K562 (cell line): ENCODE measurements around the gene POP7. TPM values are rescaled to one million over a fixed set of nuclear protein-coding genes. Genes with fewer than 3 reads are reported as not detected.

Experiments
- BHLHE40 ChIP-seq: IDR thresholded peaks from 2 replicates; pipeline ENCODE4 v1.6.1; 2011; ENCODE audit warnings: low read length, improper control_type of control experiment
- ELF2 ChIP-seq: fragments of 250-450 bp; sonication (Bioruptor Pico); IDR thresholded peaks from 2 replicates; pipeline ENCODE4 v1.5.0; 2021; ENCODE audit warnings: mild to moderate bottlenecking
- EP400 ChIP-seq: fragments of 450-650 bp; IDR thresholded peaks from 2 replicates; pipeline ENCODE4 v1.6.1; 2017; ENCODE audit warnings: antibody characterized with exemption, mild to moderate bottlenecking, moderate library complexity
- FOXM1 ChIP-seq, 2 experiments: fragments of 450-650 bp in 1 of 2; sonication (generic) in 1 of 2; formaldehyde crosslinking in 1 of 2; IDR thresholded peaks; 2 replicates each; pipeline versions ENCODE4 v1.6.1 to v1.9.0; 2017 to 2022; ENCODE audit warnings: low read depth in 2 of 2, mild to moderate bottlenecking in 2 of 2, missing genetic modification reagents in 1 of 2, moderate library complexity in 1 of 2
- GTF3C2 ChIP-seq: IDR thresholded peaks from 3 replicates; pipeline ENCODE4 v1.6.1; 2011; ENCODE audit warnings: borderline replicate concordance, mild to moderate bottlenecking, moderate library complexity; ENCODE audit not compliant: insufficient read length; ENCODE audit errors: extremely low read depth
- KAT7 ChIP-seq: sonication (generic); formaldehyde crosslinking; IDR thresholded peaks from 2 replicates; pipeline ENCODE4 v1.8.0; 2022; ENCODE audit warnings: missing genetic modification reagents, mild to moderate bottlenecking, borderline replicate concordance
- KAT8 ChIP-seq: fragments of 450-650 bp; IDR thresholded peaks from 2 replicates; pipeline ENCODE4 v1.6.1; 2016; ENCODE audit warnings: low read depth, mild to moderate bottlenecking
- POLR3A ChIP-seq: IDR thresholded peaks from 2 replicates; pipeline ENCODE4 v1.6.1; 2011; ENCODE audit warnings: borderline replicate concordance, mild to moderate bottlenecking, moderate library complexity; ENCODE audit not compliant: insufficient read length, insufficient read depth; ENCODE audit errors: extremely low read depth
- ZBTB7A ChIP-seq: IDR thresholded peaks from 2 replicates; pipeline ENCODE4 v1.6.1; 2011; ENCODE audit warnings: low read depth, mild to moderate bottlenecking, low read length, moderate library complexity, borderline replicate concordance; ENCODE audit not compliant: control insufficient read depth
- ZFP1 ChIP-seq: fragments of 450-650 bp; formaldehyde crosslinking; IDR thresholded peaks from 2 replicates; pipeline ENCODE4 v1.4.0; 2020; ENCODE audit warnings: mild to moderate bottlenecking, mixed read lengths
- ZNF134 ChIP-seq: fragments of 250-450 bp; sonication (Bioruptor Pico); conservative IDR thresholded peaks from 2 replicates; pipeline ENCODE4 v1.4.0; 2020
- ZNF311 ChIP-seq: fragments of 250-450 bp; sonication (Bioruptor Pico); IDR thresholded peaks from 2 replicates; pipeline ENCODE4 v1.4.0; 2020; ENCODE audit warnings: mild to moderate bottlenecking, moderate library complexity
- ZNF408 ChIP-seq: fragments of 250-450 bp; sonication (Bioruptor Pico); IDR thresholded peaks from 2 replicates; pipeline ENCODE4 v1.4.0; 2020; ENCODE audit warnings: low read depth, mild to moderate bottlenecking, moderate library complexity
- polyA plus RNA-seq, 8 experiments: library from polyadenylated mRNA; depleted of rRNA in 4 of 8; stranded (reverse) in 5 of 8; unstranded in 3 of 8; fragments of >200 nt; fragmentation: Nextera tagmentation in 2 of 8; fragmentation: Illumina TruSeq in 1 of 8; extraction: Ambion mirVana in 2 of 8; extraction: Trizol in 1 of 8; gene quantifications; 2 replicates each; pipeline versions ENCODE4 v1.2.1 to v1.2.3, GENCODE V29; 2011 to 2014; ENCODE audit warnings: inconsistent platforms in 1 of 8, missing spikeins in 1 of 8
- total RNA-seq, 7 experiments: library from RNA; depleted of rRNA in 6 of 7; stranded (reverse); fragments of >200 nt in 6 of 7; fragmentation: Illumina TruSeq in 2 of 7; extraction: Trizol in 2 of 7; gene quantifications; 2 replicates each; pipeline versions ENCODE4 v1.2.1 to v1.2.3, GENCODE V29; 2011 to 2021; ENCODE audit warnings: low replicate concordance in 1 of 7
- TF ChIP-seq, protein P1 (sequence below): sonication (generic); formaldehyde crosslinking; IDR thresholded peaks from 2 replicates; pipeline ENCODE4 v1.8.0; 2022; ENCODE audit warnings: mild to moderate bottlenecking, missing genetic modification reagents
- TF ChIP-seq, protein P2 (sequence below): IDR thresholded peaks from 2 replicates; pipeline ENCODE4 v1.6.1; 2014; ENCODE audit warnings: antibody characterized with exemption

POP7 gene
- total and polyA plus RNA-seq, 9 of the 15 experiments (the other 6 are each of a cell fraction or from before 2014, with no cell fraction given) = 11.5 to 163 (median 68.9) TPM

- TF ChIP-seq, protein P1, sequence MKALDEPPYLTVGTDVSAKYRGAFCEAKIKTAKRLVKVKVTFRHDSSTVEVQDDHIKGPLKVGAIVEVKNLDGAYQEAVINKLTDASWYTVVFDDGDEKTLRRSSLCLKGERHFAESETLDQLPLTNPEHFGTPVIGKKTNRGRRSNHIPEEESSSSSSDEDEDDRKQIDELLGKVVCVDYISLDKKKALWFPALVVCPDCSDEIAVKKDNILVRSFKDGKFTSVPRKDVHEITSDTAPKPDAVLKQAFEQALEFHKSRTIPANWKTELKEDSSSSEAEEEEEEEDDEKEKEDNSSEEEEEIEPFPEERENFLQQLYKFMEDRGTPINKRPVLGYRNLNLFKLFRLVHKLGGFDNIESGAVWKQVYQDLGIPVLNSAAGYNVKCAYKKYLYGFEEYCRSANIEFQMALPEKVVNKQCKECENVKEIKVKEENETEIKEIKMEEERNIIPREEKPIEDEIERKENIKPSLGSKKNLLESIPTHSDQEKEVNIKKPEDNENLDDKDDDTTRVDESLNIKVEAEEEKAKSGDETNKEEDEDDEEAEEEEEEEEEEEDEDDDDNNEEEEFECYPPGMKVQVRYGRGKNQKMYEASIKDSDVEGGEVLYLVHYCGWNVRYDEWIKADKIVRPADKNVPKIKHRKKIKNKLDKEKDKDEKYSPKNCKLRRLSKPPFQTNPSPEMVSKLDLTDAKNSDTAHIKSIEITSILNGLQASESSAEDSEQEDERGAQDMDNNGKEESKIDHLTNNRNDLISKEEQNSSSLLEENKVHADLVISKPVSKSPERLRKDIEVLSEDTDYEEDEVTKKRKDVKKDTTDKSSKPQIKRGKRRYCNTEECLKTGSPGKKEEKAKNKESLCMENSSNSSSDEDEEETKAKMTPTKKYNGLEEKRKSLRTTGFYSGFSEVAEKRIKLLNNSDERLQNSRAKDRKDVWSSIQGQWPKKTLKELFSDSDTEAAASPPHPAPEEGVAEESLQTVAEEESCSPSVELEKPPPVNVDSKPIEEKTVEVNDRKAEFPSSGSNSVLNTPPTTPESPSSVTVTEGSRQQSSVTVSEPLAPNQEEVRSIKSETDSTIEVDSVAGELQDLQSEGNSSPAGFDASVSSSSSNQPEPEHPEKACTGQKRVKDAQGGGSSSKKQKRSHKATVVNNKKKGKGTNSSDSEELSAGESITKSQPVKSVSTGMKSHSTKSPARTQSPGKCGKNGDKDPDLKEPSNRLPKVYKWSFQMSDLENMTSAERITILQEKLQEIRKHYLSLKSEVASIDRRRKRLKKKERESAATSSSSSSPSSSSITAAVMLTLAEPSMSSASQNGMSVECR (CRISPR knock-in tag) = 0 out of 2 replicates have a peak, but pooled peaks have one; percentile 1
- no peak for TF ChIP-seq KAT7 (CRISPR knock-in tag)
- no peak for TF ChIP-seq ZFP1 (CRISPR knock-in tag)
- no peak for TF ChIP-seq ZNF408 (CRISPR knock-in tag)
- TF ChIP-seq GTF3C2 = no peak
- no peak for TF ChIP-seq ZNF134 (CRISPR knock-in tag)
- TF ChIP-seq, protein P2, sequence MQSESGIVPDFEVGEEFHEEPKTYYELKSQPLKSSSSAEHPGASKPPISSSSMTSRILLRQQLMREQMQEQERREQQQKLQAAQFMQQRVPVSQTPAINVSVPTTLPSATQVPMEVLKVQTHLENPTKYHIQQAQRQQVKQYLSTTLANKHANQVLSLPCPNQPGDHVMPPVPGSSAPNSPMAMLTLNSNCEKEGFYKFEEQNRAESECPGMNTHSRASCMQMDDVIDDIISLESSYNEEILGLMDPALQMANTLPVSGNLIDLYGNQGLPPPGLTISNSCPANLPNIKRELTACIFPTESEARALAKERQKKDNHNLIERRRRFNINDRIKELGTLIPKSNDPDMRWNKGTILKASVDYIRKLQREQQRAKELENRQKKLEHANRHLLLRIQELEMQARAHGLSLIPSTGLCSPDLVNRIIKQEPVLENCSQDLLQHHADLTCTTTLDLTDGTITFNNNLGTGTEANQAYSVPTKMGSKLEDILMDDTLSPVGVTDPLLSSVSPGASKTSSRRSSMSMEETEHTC = no peak
- TF ChIP-seq KAT8 = no peak
- peak; percentile 50 for TF ChIP-seq FOXM1 (IDR thresholded peaks at IDR 0.05; ENCODE audit: low read depth)
- no peak for TF ChIP-seq FOXM1 (CRISPR knock-in tag; IDR thresholded peaks at IDR 0.05; ENCODE audit: low read depth)
- 0 out of 2 replicates have a peak, but pooled peaks have one; percentile 29 for TF ChIP-seq ELF2 (CRISPR knock-in tag)
- no peak for TF ChIP-seq BHLHE40
- TF ChIP-seq ZBTB7A = peak; percentile 70
- no peak for TF ChIP-seq EP400
- TF ChIP-seq POLR3A = no peak
- TF ChIP-seq ZNF311 (CRISPR knock-in tag) = no peak
These were observed 30.2 kb upstream of the POP7 start (continued) for GRCh38 chr7:100675581-100676350.
